ENCODE data around the gene CD81.

CD81 gene

GRCh38 chr11:2423157-2424025 lies 46.3 kb downstream of the CD81 start:
- DNase-seq = no peak

- peak; percentile 53 for DNase-seq
These were observed 47.8 kb downstream of the CD81 start for GRCh38 chr11:2424811-2425495.

- no peak for DNase-seq
These were observed 48.4 kb downstream of the CD81 start for GRCh38 chr11:2425506-2425905.

GRCh38 chr11:2426221-2426620 lies 49.1 kb downstream of the CD81 start:
- no peak for DNase-seq

- DNase-seq = no peak
These were observed 49.9 kb downstream of the CD81 start for GRCh38 chr11:2426826-2427521.

GRCh38 chr11:2427721-2428321 lies 50.7 kb downstream of the CD81 start:
- no peak for DNase-seq

GRCh38 chr11:2428322-2428795 lies 51.2 kb downstream of the CD81 start:
- DNase-seq = peak; percentile 48

- no peak for DNase-seq
These were observed 54.3 kb downstream of the CD81 start for GRCh38 chr11:2431395-2431794.

- no peak for DNase-seq
These were observed 55.1 kb downstream of the CD81 start for GRCh38 chr11:2432171-2432621.

- DNase-seq = no peak
These were observed 55.5 kb downstream of the CD81 start for GRCh38 chr11:2432628-2433071.

GRCh38 chr11:2433106-2433925 lies 56.2 kb downstream of the CD81 start:
- DNase-seq = no peak

GRCh38 chr11:2434008-2434407 lies 56.9 kb downstream of the CD81 start:
- no peak for DNase-seq

- DNase-seq = no peak
These were observed 57.6 kb downstream of the CD81 start for GRCh38 chr11:2434506-2435255.

GRCh38 chr11:2435288-2436012 lies 58.3 kb downstream of the CD81 start:
- DNase-seq = no peak

GRCh38 chr11:2436013-2436520 lies 59.0 kb downstream of the CD81 start:
- DNase-seq = no peak

- DNase-seq = no peak
These were observed 59.5 kb downstream of the CD81 start for GRCh38 chr11:2436521-2437031.

GRCh38 chr11:2437516-2437915 lies 60.4 kb downstream of the CD81 start:
- DNase-seq = no peak

GRCh38 chr11:2439820-2440219 lies 62.7 kb downstream of the CD81 start:
- no peak for DNase-seq

GRCh38 chr11:2440646-2441045 lies 63.5 kb downstream of the CD81 start:
- peak; percentile 47 for DNase-seq

GRCh38 chr11:2441171-2441570 lies 64.1 kb downstream of the CD81 start:
- DNase-seq = no peak

All from MV-4-11 (cell line).